HG03280 (cell line): Measurements from ENCODE around the gene SH3PXD2B.
"Not testable (repeated sequence)": the region's sequence is repeated elsewhere in the genome, so short reads cannot be mapped to it uniquely, and the experiment has no call there.

Source experiments
- ATAC-seq: cut with Tn5 transposase; IDR thresholded peaks from one replicate; pipeline ENCODE4 v1.9.1; 2021; ENCODE audit warnings: mild to moderate bottlenecking, moderate library complexity; ENCODE audit not compliant: unreplicated experiment

SH3PXD2B gene

GRCh38 chr5:172403817-172404216 lies 50.5 kb downstream of the SH3PXD2B start:
- no peak for ATAC-seq

- ATAC-seq: no peak
Measured at GRCh38 chr5:172403189-172403796, 51.0 kb downstream of the SH3PXD2B start.

- no peak for ATAC-seq
Measured at GRCh38 chr5:172402531-172403188, 51.7 kb downstream of the SH3PXD2B start.

GRCh38 chr5:172402031-172402430 lies 52.3 kb downstream of the SH3PXD2B start:
- not testable (repeated sequence) for ATAC-seq

- ATAC-seq: no peak
Measured at GRCh38 chr5:172399826-172400225, 54.5 kb downstream of the SH3PXD2B start.

GRCh38 chr5:172399336-172399735 lies 55.0 kb downstream of the SH3PXD2B start:
- no peak for ATAC-seq

- not testable (repeated sequence) for ATAC-seq
Measured at GRCh38 chr5:172398645-172399044, 55.7 kb downstream of the SH3PXD2B start.

- not testable (repeated sequence) for ATAC-seq
Measured at GRCh38 chr5:172396994-172397393, 57.3 kb downstream of the SH3PXD2B start.

- ATAC-seq: no peak
Measured at GRCh38 chr5:172396220-172396619, 58.1 kb downstream of the SH3PXD2B start.

GRCh38 chr5:172395483-172395882 lies 58.8 kb downstream of the SH3PXD2B start:
- no peak for ATAC-seq

- ATAC-seq: no peak
Measured at GRCh38 chr5:172389578-172390112, 64.7 kb downstream of the SH3PXD2B start.

GRCh38 chr5:172388246-172388733 lies 66.0 kb downstream of the SH3PXD2B start:
- no peak for ATAC-seq

- no peak for ATAC-seq
Measured at GRCh38 chr5:172385707-172386106, 68.6 kb downstream of the SH3PXD2B start.

GRCh38 chr5:172385010-172385563 lies 69.2 kb downstream of the SH3PXD2B start:
- ATAC-seq: no peak

GRCh38 chr5:172383191-172383802 lies 71.0 kb downstream of the SH3PXD2B start:
- ATAC-seq: no peak

- no peak for ATAC-seq
Measured at GRCh38 chr5:172380987-172381643, 73.2 kb downstream of the SH3PXD2B start.

- no peak for ATAC-seq
Measured at GRCh38 chr5:172380301-172380986, 73.9 kb downstream of the SH3PXD2B start.

- ATAC-seq: no peak
Measured at GRCh38 chr5:172379481-172379880, 74.8 kb downstream of the SH3PXD2B start.

- ATAC-seq: no peak
Measured at GRCh38 chr5:172377856-172378255, 76.5 kb downstream of the SH3PXD2B start.

GRCh38 chr5:172377438-172377837 lies 76.9 kb downstream of the SH3PXD2B start:
- no peak for ATAC-seq
